Adrenal gland (tissue), 12 donors: ENCODE results near the gene FMO4. TPM values are rescaled to one million over a fixed set of nuclear protein-coding genes. Genes with fewer than 3 reads are reported as not detected.

ENCODE experiments used
- DNase-seq, 7 donors: peaks; one replicate each; pipeline ENCODE4 v3.0.0-alpha.2; 2019 to 2020
- H3K27ac ChIP-seq, 5 donors: fragments of 200-600 bp; sonication (generic) in 4 of 5; 1 replicate in 3 of 5; 2 replicates in 2 of 5; pipeline versions ENCODE4 v1.5.1 to v1.8.0; 2016 to 2020; ENCODE audit warnings: mild to moderate bottlenecking in 1 of 5
- H3K27me3 ChIP-seq: fragments of 200-600 bp; 2 replicates; pipeline ENCODE4 v1.8.0; 2021
- H3K36me3 ChIP-seq, 2 donors: fragments of 200-600 bp; replicated peaks in 1 of 2; 1 replicate in 1 of 2; 2 replicates in 1 of 2; pipeline versions ENCODE4 v1.5.1 to v1.8.0; 2018 to 2022
- H3K4me1 ChIP-seq, 2 donors: fragments of 200-600 bp; replicated peaks in 1 of 2; 1 replicate in 1 of 2; 2 replicates in 1 of 2; pipeline versions ENCODE4 v1.5.1 to v1.8.0; 2018 to 2021
- H3K4me3 ChIP-seq, 4 donors: fragments of 200-600 bp; sonication (generic) in 3 of 4; one replicate each; pipeline ENCODE4 v1.5.1; 2016 to 2018
- H3K9me3 ChIP-seq, 3 donors: fragments of 200-600 bp; sonication (generic) in 1 of 3; replicated peaks in 1 of 3; 1 replicate in 2 of 3; 2 replicates in 1 of 3; pipeline versions ENCODE4 v1.5.1 to v1.8.0; 2016 to 2021
- POLR2A ChIP-seq, 2 donors: fragments of 450-650 bp; IDR thresholded peaks; one replicate each; pipeline ENCODE4 v1.6.1; 2017; ENCODE audit warnings: antibody characterized with exemption in 2 of 2, mild to moderate bottlenecking in 2 of 2, moderate library complexity in 1 of 2
- whole genome bisulfite sequencing, 4 donors: extraction: QIAGEN DNeasy Blood & Tissue Kit in 2 of 4; methylation state at CpG; one replicate each; pipeline versions ENCODE4 v1.1.5 to v1.1.7; 2013 to 2017; 5-methylcytosine and 5-hydroxymethylcytosine counted together
- intact Hi-C, 2 donors: fragments of 100-400 bp; cut with DNase I; formaldehyde crosslinking; loops; one replicate each; pipeline versions ENCODE4 v1.14.1 to v1.15.0; 2022 to 2023
- polyA plus RNA-seq, 3 donors: library from polyadenylated mRNA; stranded (reverse); fragments of 200-250 nt in 2 of 3; fragments of 350-450 nt in 1 of 3; fragmentation: Illumina TruSeq in 1 of 3; extraction: RNeasy Lipid Tissue Mini Kit (QIAGEN cat#74804) in 1 of 3; gene quantifications; one replicate each; pipeline ENCODE4 v1.2.3, GENCODE V29; 2013 to 2014
- total RNA-seq, 9 donors: library from RNA; depleted of rRNA in 4 of 9; stranded (reverse); fragments of >200 nt in 4 of 9; fragments of 120-200 nt in 1 of 9; fragmentation: NEBNext Ultra II Directional in 1 of 9; extraction: Animal tissue kit (Norgen Biotek cat#: 25700) in 1 of 9; gene quantifications; one replicate each; pipeline versions ENCODE4 v1.1.0 to v1.2.4, GENCODE V29; 2013 to 2023
- TF ChIP-seq, protein P1 (sequence below), 6 experiments: fragments of 450-650 bp in 4 of 6; fragments of 200-600 bp in 2 of 6; sonication (generic) in 1 of 6; IDR thresholded peaks; 1 replicate in 5 of 6; 2 replicates in 1 of 6; pipeline versions ENCODE4 v1.5.1 to v1.8.0; 2016 to 2021; ENCODE audit warnings: antibody characterized with exemption in 6 of 6, mild to moderate bottlenecking in 2 of 6, moderate library complexity in 1 of 6
- donor health status: healthy with polysubstance abuse.
- donor health status: Bipolar disorder and iron deficiency.
- donor health status: DM: yes; HTN: yes; CAD: no.
- donor health status: DM: no; HTN: no; CAD: no.
- donor health status: DM: no; HTN: no; CAD: no.
- donor health status: DM: yes; HTN: yes; CAD: no.

The FMO4 gene
- total and polyA plus RNA-seq, 12 donors: 1.7 to 11.4 (median 3.8) TPM

DNA sequence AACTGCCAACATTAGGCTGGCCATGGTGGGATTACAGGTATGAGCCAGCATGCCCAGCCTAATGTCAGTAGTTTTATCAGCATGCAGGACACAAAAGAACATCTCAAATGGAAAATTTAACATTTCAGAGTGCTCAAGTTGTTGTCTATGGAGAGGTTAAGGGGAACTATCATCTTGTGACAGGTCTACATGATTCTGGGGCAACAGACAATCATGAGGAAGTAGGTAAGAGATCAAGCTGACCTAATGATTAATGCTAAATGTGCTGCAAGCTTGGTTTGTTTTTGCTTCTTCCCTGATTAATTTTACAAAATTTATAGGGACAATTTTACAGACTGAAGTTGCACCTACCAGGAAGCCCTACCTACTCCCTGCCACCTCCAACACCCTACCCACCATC lies 36.6 kb downstream of the FMO4 start:
- no peaks in the 10 kb centered on the region for H3K36me3 ChIP-seq
- DNase-seq: no peak
- H3K9me3 ChIP-seq: no peaks in the 10 kb centered on the region
- intact Hi-C loops: no loop called here
- H3K4me1 ChIP-seq: no peaks in the 10 kb centered on the region
- no peaks in the 10 kb centered on the region for H3K27me3 ChIP-seq
- no peak overlapping the region for H3K27ac ChIP-seq
- H3K4me3 ChIP-seq: no peak overlapping the region
- TF ChIP-seq POLR2A (IDR thresholded peaks at IDR 0.05): no peak
- TF ChIP-seq, protein P1, sequence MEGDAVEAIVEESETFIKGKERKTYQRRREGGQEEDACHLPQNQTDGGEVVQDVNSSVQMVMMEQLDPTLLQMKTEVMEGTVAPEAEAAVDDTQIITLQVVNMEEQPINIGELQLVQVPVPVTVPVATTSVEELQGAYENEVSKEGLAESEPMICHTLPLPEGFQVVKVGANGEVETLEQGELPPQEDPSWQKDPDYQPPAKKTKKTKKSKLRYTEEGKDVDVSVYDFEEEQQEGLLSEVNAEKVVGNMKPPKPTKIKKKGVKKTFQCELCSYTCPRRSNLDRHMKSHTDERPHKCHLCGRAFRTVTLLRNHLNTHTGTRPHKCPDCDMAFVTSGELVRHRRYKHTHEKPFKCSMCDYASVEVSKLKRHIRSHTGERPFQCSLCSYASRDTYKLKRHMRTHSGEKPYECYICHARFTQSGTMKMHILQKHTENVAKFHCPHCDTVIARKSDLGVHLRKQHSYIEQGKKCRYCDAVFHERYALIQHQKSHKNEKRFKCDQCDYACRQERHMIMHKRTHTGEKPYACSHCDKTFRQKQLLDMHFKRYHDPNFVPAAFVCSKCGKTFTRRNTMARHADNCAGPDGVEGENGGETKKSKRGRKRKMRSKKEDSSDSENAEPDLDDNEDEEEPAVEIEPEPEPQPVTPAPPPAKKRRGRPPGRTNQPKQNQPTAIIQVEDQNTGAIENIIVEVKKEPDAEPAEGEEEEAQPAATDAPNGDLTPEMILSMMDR (IDR thresholded peaks at IDR 0.05): no peak

DNA sequence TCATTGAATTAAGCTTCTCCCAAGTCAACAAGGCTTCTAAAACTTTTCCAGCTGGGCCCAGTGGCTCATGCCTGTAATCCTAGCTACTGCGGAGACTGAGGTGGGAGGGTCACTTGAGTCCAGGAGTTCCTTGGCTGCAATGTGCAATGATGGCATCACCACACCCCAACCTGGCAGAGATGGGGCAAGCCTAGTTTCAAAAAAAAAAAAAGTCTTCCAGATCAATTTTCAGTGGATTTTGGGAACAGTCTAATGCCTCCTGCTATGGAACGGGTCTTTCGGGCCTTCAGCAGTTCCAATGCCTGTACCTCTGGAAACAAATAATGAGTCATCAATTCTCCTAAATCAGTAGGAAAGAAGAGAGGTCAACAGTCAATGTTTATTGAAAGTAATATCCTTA lies 38.0 kb downstream of the FMO4 start:
- Histone ChIP-seq H3K36me3 (no peaks in the 10 kb centered on the region), H3K27ac (no peak overlapping the region), H3K9me3 (no peaks in the 10 kb centered on the region), H3K27me3 (no peaks in the 10 kb centered on the region), H3K4me3 (no peak overlapping the region), H3K4me1 (no peaks in the 10 kb centered on the region)
- WGBS, 4 donors: 74 to 94% (median 91%) methylated on average over 3 of the region's 3 CpGs
- no peak for TF ChIP-seq POLR2A (IDR thresholded peaks at IDR 0.05)
- TF ChIP-seq, protein P1 (IDR thresholded peaks at IDR 0.05): no peak
- intact Hi-C loops: no loop called here
- no peak for DNase-seq

DNA sequence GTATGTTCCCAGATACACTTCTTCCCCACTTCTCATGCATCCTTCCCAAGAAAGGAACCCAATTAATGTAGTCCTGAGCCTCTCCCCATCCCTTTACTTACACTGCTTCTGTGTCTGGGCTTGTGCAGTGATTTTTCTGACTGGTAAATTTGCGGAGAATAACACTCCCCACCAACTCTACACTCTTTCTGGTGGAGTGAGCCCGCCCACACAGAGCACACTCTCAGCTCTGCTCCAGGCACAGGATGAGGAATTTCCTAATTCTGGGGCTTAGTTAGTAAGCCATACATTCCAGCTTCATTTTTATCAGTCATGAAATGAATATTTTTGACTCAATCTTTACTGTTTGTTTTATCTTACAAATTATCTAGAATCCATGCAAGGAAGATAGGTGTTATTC lies 38.6 kb downstream of the FMO4 start:
- WGBS, 4 donors: 88 to 94% (median 90%) methylated on average over 2 of the region's 2 CpGs
- Histone ChIP-seq H3K9me3 (no peaks in the 10 kb centered on the region), H3K4me3 (no peak overlapping the region), H3K27ac (no peak overlapping the region), H3K4me1 (no peaks in the 10 kb centered on the region), H3K36me3 (no peaks in the 10 kb centered on the region), H3K27me3 (no peaks in the 10 kb centered on the region)
- DNase-seq: no peak
- intact Hi-C loops: no loop called here
- TF ChIP-seq, protein P1 (IDR thresholded peaks at IDR 0.05): no peak
- no peak for TF ChIP-seq POLR2A (IDR thresholded peaks at IDR 0.05)

DNA sequence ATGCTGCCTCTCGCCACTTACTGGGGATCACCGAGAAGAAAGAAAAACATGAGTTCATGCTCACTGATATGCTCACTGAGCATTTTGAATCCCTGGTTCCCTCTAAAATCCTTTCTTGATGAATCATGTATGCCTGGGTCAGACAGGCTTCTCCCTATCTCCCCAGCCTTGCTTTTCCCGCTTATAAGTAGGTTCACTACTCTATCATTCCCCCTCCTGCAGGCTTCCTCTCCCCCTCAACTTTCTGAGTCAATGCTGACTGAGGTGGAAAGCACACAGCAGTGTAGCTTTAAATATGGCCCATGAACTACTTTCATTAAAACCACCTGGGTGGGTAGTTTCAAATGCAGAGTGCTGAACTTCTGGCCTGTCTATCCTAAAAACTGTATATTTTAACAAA lies 41.7 kb downstream of the FMO4 start:
- no peaks in the 10 kb centered on the region for H3K36me3 ChIP-seq
- 71 to 82% (median 76%) methylated on average over 3 of the region's 3 CpGs for WGBS, 4 donors
- no peak overlapping the region for H3K27ac ChIP-seq
- H3K4me1 ChIP-seq: no peaks in the 10 kb centered on the region
- no peak for TF ChIP-seq POLR2A (IDR thresholded peaks at IDR 0.05)
- TF ChIP-seq, protein P1 (IDR thresholded peaks at IDR 0.05): no peak
- DNase-seq: no peak
- H3K27me3 ChIP-seq: peaks cover 3% of the 10 kb centered on the region
- H3K9me3 ChIP-seq: no peaks in the 10 kb centered on the region
- intact Hi-C loops: no loop called here
- H3K4me3 ChIP-seq: no peak overlapping the region
